Endothelial cell of umbilical vein (primary cell): ENCODE data around the gene IFITM2. TPM values are rescaled to one million over a fixed set of nuclear protein-coding genes. Genes with fewer than 3 reads are reported as not detected.
"Not testable (repeated sequence)": the region's sequence is repeated elsewhere in the genome, so short reads cannot be mapped to it uniquely, and the experiment has no call there.

Experiments
- BruUV-seq: library from RNA; stranded (reverse); fragments of 400-500 nt; replicated peaks from 2 replicates; lab custom pipeline; 2021; lab: Mats Ljungman, UMichigan
- CTCF ChIA-PET: fragments of 300-600, 350-600 bp; sonication (Branson Sonifier 250); formaldehyde crosslinking; loops from one replicate; lab custom pipeline; 2021; ENCODE audit warnings: antibody characterized with exemption, inconsistent platforms; lab: Charles Lee
- POLR2A ChIA-PET: fragments of 300-600, 350-600 bp; sonication (Branson Sonifier 250); formaldehyde crosslinking; loops from one replicate; lab custom pipeline; 2021; ENCODE audit warnings: antibody characterized with exemption, inconsistent platforms; lab: Charles Lee
- DNase-seq: peaks from one replicate; pipeline ENCODE4 v3.0.0-alpha.2; 2011; ENCODE audit warnings: low read depth, low spot score
- FAIRE-seq: peaks from 2 replicates; lab custom pipeline; 2011; peaks lifted over from hg19 to GRCh38; lab: Jason Lieb, UNC
- H2AFZ ChIP-seq: 2 replicates; pipeline ENCODE4 v1.6.0; 2012; ENCODE audit warnings: low read depth, low read length, control low read depth, inconsistent platforms
- H3K27ac ChIP-seq: 2 replicates; pipeline ENCODE4 v1.5.1; 2011; ENCODE audit warnings: low read depth, mild to moderate bottlenecking, control low read depth, low read length, moderate library complexity; ENCODE audit not compliant: insufficient read depth
- H3K27me3 ChIP-seq, 2 experiments: 2 replicates each; pipeline versions ENCODE4 v1.6.0 to v1.6.1; 2011; ENCODE audit warnings: low read length in 2 of 2, mixed read lengths in 1 of 2; ENCODE audit not compliant: control insufficient read depth in 2 of 2, insufficient read depth in 2 of 2
- H3K36me3 ChIP-seq, 2 experiments: 2 replicates in 1 of 2; 3 replicates in 1 of 2; pipeline ENCODE4 v1.5.1; 2011; ENCODE audit warnings: low read length in 2 of 2, mild to moderate bottlenecking in 1 of 2, moderate library complexity in 1 of 2; ENCODE audit not compliant: control insufficient read depth in 2 of 2, insufficient read depth in 2 of 2; ENCODE audit errors: extremely low read depth in 1 of 2
- H3K4me1 ChIP-seq: 3 replicates; pipeline ENCODE4 v1.5.1; 2011; ENCODE audit warnings: mild to moderate bottlenecking, low read length; ENCODE audit not compliant: control insufficient read depth, insufficient read depth; ENCODE audit errors: extremely low read depth
- H3K4me2 ChIP-seq: 2 replicates; pipeline ENCODE4 v1.6.1; 2011; ENCODE audit warnings: low read length, control low read depth, mixed read lengths; ENCODE audit not compliant: insufficient read depth
- H3K4me3 ChIP-seq, 3 experiments: fragments of 200-600 bp in 1 of 3; sonication (generic), shearing (Covaris generic) in 1 of 3; replicated peaks in 1 of 3; 2 replicates each; pipeline ENCODE4 v1.5.1; 2011 to 2016; ENCODE audit warnings: control low read depth in 3 of 3, low read length in 3 of 3, mild to moderate bottlenecking in 2 of 3, inconsistent platforms in 1 of 3, low read depth in 1 of 3, moderate library complexity in 1 of 3; ENCODE audit not compliant: insufficient read depth in 1 of 3
- H3K79me2 ChIP-seq: 2 replicates; pipeline ENCODE4 v1.6.0; 2012; ENCODE audit warnings: low read length, inconsistent platforms; ENCODE audit not compliant: control insufficient read depth, insufficient read depth
- H3K9ac ChIP-seq: replicated peaks from 2 replicates; pipeline ENCODE3; 2011; ENCODE audit warnings: low read length, control low read depth; ENCODE audit not compliant: insufficient read depth; ENCODE audit errors: extremely low read depth
- H3K9me1 ChIP-seq: replicated peaks from 3 replicates; pipeline ENCODE4 v1.6.0; 2011; ENCODE audit warnings: mild to moderate bottlenecking, low read length; ENCODE audit not compliant: control insufficient read depth, insufficient read depth; ENCODE audit errors: extremely low read depth
- H3K9me3 ChIP-seq: replicated peaks from 2 replicates; pipeline ENCODE4 v1.5.1; 2012; ENCODE audit warnings: low read length, inconsistent platforms; ENCODE audit not compliant: control insufficient read depth, insufficient read depth
- H4K20me1 ChIP-seq: replicated peaks from 2 replicates; pipeline ENCODE3; 2011; ENCODE audit warnings: mild to moderate bottlenecking, low read length; ENCODE audit not compliant: control insufficient read depth, insufficient read depth; ENCODE audit errors: extremely low read depth
- CTCF ChIP-seq, 2 donors: IDR thresholded peaks; 1 replicate in 1 of 2; 2 replicates in 1 of 2; pipeline ENCODE4 v1.5.1; 2011; ENCODE audit warnings: low read length in 2 of 2, mild to moderate bottlenecking in 2 of 2, moderate library complexity in 2 of 2, control low read depth in 1 of 2, inconsistent platforms in 1 of 2, low read depth in 1 of 2; ENCODE audit not compliant: insufficient read depth in 1 of 2; ENCODE audit errors: extremely low read depth in 1 of 2
- EZH2 ChIP-seq: IDR thresholded peaks from 2 replicates; pipeline ENCODE4 v1.6.1; 2012; ENCODE audit warnings: borderline replicate concordance, low read depth, mild to moderate bottlenecking, moderate library complexity, low read length, inconsistent platforms; ENCODE audit not compliant: severe bottlenecking
- FOS ChIP-seq: IDR thresholded peaks from 2 replicates; pipeline ENCODE4 v1.6.1; 2011; ENCODE audit warnings: mild to moderate bottlenecking, low read length, moderate library complexity, borderline replicate concordance; ENCODE audit not compliant: insufficient read depth
- GATA2 ChIP-seq: IDR thresholded peaks from 2 replicates; pipeline ENCODE4 v1.7.0; 2011; ENCODE audit warnings: low read depth, mild to moderate bottlenecking, moderate library complexity, mixed read lengths, low read length; ENCODE audit not compliant: insufficient read length, insufficient read depth
- JUN ChIP-seq: IDR thresholded peaks from 2 replicates; pipeline ENCODE4 v1.6.1; 2011; ENCODE audit warnings: borderline replicate concordance, low read depth; ENCODE audit not compliant: insufficient read length, insufficient read depth
- MYC ChIP-seq: IDR thresholded peaks from one replicate; pipeline ENCODE4 v1.6.1; 2011; ENCODE audit warnings: mild to moderate bottlenecking, low read depth, low read length
- POLR2A ChIP-seq: IDR thresholded peaks from 2 replicates; pipeline ENCODE4 v1.6.1; 2012; ENCODE audit warnings: low read depth, mild to moderate bottlenecking, control low read depth, low read length
- POLR2AphosphoS5 ChIP-seq: IDR thresholded peaks from 2 replicates; pipeline ENCODE4 v1.6.1; 2012; ENCODE audit warnings: low read depth, mild to moderate bottlenecking, control low read depth, low read length, moderate library complexity; ENCODE audit not compliant: insufficient read depth
- dilution Hi-C: fragments of 300-500 bp; cut with MboI; formaldehyde crosslinking; loops from one replicate; pipeline ENCODE4 v1.15.0; 2019; ENCODE audit warnings: low sequenced_read_pairs; ENCODE audit not compliant: extremely low pct_ligation_motif_present
- intact Hi-C: fragments of 100-400 bp; cut with micrococcal nuclease; formaldehyde crosslinking; loops from one replicate; pipeline ENCODE4 v1.10.0; 2022
- polyA plus RNA-seq, 4 experiments: library from polyadenylated mRNA; depleted of rRNA in 3 of 4; stranded (reverse) in 3 of 4; unstranded in 1 of 4; fragments of >200 nt; gene quantifications; 2 replicates each; pipeline versions ENCODE4 v1.2.1 to v1.2.3, GENCODE V29; 2011 to 2012; ENCODE audit warnings: missing spikeins in 1 of 4
- total RNA-seq: library from RNA; stranded (reverse); gene quantifications from 2 replicates; pipeline ENCODE4 v1.2.3, GENCODE V29; 2021
- TF ChIP-seq, protein P1 (sequence below): IDR thresholded peaks from 2 replicates; pipeline ENCODE4 v1.6.1; 2011; ENCODE audit not compliant: insufficient read depth, insufficient read length

IFITM2 gene
- total and polyA plus RNA-seq, 2 donors (not counting 3 experiments of a cell fraction or from before 2014, with no cell fraction given), result 219 to 1,135 TPM

- H3K27ac ChIP-seq, H2AFZ ChIP-seq, H3K27me3 ChIP-seq, H3K4me3 ChIP-seq, DNase-seq, H3K36me3 ChIP-seq, FAIRE-seq, intact Hi-C loops, dilution Hi-C loops, H3K9me1 ChIP-seq, BruUV-seq, H3K9me3 ChIP-seq, H3K9ac ChIP-seq, H3K4me2 ChIP-seq, H3K4me1 ChIP-seq, H4K20me1 ChIP-seq, H3K79me2 ChIP-seq, POLR2A ChIA-PET: not testable (repeated sequence)
- CTCF ChIA-PET, result interaction anchor here (0.7 kb wide), 1 partner anchor 23 kb away, joined by 3 read pairs; no protein-coding TSS in a partner anchor
These were observed 42.6 kb downstream of the IFITM2 start for GRCh38 chr11:350033-350722.

DNA sequence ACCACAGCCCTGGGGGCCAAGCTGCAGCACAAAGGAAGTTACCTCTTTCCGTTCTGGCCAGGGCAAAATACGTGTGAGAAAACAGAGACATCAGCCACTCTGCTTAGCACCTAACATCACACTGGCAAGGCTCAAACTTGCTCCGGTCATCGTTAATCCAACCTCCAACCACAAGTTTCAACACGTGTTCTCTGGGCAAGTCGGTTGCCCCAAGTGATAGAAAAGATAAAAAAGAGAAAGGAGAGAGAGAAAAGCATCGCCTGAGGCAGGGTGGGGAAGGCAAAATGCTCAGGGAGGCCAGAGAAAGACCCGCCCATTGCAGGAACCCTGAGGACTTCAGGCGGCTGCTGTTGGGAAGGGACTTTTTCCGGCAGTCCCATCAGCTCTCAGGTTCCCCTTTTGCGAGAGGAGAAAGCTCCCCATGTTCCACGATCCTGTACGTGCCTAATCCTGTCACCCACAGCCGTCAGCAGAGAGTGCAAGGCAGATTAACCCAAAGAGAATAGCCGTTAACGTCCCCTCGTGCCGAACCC, 43.2 kb downstream of the IFITM2 start:
- H3K4me3 ChIP-seq, result no peak overlapping the region
- H3K27me3 ChIP-seq, result peaks cover 0 to 7% of the 10 kb centered on the region in 2 experiments
- no peak for TF ChIP-seq POLR2AphosphoS5
- no peak for TF ChIP-seq GATA2
- TF ChIP-seq MYC, result no peak
- no peak for TF ChIP-seq JUN
- no peak for TF ChIP-seq FOS
- TF ChIP-seq, protein P1, sequence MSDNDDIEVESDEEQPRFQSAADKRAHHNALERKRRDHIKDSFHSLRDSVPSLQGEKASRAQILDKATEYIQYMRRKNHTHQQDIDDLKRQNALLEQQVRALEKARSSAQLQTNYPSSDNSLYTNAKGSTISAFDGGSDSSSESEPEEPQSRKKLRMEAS, result no peak
- no peak for TF ChIP-seq EZH2
- TF ChIP-seq POLR2A, result no peak
- no peak for TF ChIP-seq CTCF (IDR thresholded peaks at IDR 0.05; ENCODE audit: extremely low read depth in 1 of 2, insufficient read depth in 1 of 2, low read depth in 1 of 2, low read length in 2 of 2)
- DNase-seq, result no peak
- no peak overlapping the region for H3K27ac ChIP-seq
- no peak overlapping the region for H3K4me2 ChIP-seq
- H4K20me1 ChIP-seq, result no peaks in the 10 kb centered on the region
- dilution Hi-C loops, result no loop called here
- intact Hi-C loops, result no loop called here
- ChIA-PET POLR2A (no interaction called here), CTCF (interaction anchor here (0.7 kb wide), 1 partner anchor 24 kb away, joined by 3 read pairs; no protein-coding TSS in a partner anchor)
- peaks cover 8% of the 10 kb centered on the region for H3K4me1 ChIP-seq
- no peak for FAIRE-seq
- no peaks in the 10 kb centered on the region for H3K9me3 ChIP-seq
- H2AFZ ChIP-seq, result no peak overlapping the region
- no TSS peak for BruUV-seq
- H3K36me3 ChIP-seq, result no peaks in the 10 kb centered on the region
- no peak overlapping the region for H3K9ac ChIP-seq
- H3K79me2 ChIP-seq, result no peaks in the 10 kb centered on the region
- H3K9me1 ChIP-seq, result no peaks in the 10 kb centered on the region
